HG03159 (cell line): Measurements from ENCODE around the gene LPGAT1.
"Not testable (repeated sequence)": the region's sequence is repeated elsewhere in the genome, so short reads cannot be mapped to it uniquely, and the experiment has no call there.

Experiments
- ATAC-seq: cut with Tn5 transposase; IDR thresholded peaks from one replicate; pipeline ENCODE4 v1.9.1; 2021; ENCODE audit warnings: mild to moderate bottlenecking, moderate library complexity; ENCODE audit not compliant: unreplicated experiment

LPGAT1 gene

GRCh38 chr1:211708006-211708405 is 122.6 kb downstream of the LPGAT1 start:
- no peak for ATAC-seq

DNA sequence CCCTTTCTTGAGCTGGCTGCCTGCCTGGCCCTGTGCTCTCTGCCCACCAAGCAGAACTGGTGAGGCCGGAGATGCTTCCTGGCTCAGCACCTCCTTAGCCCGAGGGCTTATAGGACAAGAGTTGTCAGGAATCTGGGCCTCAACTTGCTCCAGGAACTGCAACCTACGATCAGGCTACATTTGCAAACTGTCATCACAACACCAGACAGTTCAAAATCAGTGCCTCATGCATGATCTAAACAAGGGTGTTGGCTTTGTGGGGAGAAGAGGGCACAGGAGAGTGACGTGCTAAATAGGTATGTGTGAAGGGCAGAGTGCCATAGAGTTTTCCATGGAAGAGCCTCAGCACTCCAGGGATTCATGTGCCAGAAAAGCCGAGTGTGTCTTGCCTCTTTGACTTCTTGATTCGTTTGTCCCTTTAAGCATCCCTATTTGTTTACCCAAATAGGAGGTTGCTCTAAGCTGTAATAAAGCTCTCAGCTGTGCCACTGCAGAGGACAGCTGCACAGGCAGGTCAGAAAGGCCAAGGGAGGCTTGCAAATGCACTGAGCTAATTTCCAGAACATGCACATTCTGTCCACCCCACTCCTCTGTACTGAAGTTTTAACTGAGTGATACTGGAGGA is 125.0 kb downstream of the LPGAT1 start:
- no peak for ATAC-seq

DNA sequence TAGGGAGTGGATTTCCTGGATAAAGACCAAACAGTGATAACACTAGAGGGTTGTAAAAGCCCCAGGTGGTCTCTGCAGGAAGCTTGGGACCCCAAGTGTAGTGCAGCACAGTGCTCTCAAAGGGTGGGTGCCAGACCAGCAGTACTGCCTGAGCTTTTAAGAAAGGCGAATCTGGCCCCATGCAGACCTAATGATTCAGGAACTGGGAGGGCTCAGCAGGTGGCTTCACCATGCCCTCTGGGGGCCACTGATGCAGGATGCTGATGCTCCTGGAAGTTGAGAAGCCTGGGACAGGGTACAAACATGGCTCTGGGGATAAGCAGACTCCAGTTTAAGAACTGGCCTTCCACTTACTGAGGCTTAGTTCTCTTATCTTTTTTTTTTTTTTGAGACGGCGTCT is 126.0 kb downstream of the LPGAT1 start:
- ATAC-seq, result no peak

- ATAC-seq, result no peak
Measured at GRCh38 chr1:211703812-211704537, 126.6 kb downstream of the LPGAT1 start.

GRCh38 chr1:211701733-211702132 is 128.8 kb downstream of the LPGAT1 start:
- ATAC-seq, result no peak

DNA sequence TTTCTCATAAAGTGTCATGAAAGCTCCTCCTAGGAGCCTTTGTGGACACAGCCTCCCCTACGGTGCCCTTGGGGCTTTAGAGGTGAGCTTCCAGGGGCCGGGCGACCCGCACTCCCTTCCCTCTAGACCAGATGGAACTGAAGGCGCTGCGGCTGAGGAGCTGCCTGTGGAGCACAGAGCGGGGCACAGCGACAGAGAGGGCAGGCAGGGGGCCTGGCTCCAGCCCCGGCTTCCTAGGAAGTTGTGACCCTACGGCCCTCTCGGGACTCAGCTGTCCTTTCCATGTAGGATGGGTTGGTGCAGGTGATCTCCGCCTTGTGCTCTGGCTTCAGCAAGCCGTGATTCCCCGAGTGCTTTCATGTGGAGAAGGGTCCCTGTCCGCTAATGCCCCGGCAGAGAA is 131.5 kb downstream of the LPGAT1 start:
- no peak for ATAC-seq

- ATAC-seq, result peak; percentile 57
Measured at GRCh38 chr1:211698161-211699026, 132.2 kb downstream of the LPGAT1 start.

- peak; percentile 71 for ATAC-seq
Measured at GRCh38 chr1:211697356-211697755, 133.2 kb downstream of the LPGAT1 start.

- ATAC-seq, result peak; percentile 46
Measured at GRCh38 chr1:211695135-211695816, 135.3 kb downstream of the LPGAT1 start.

GRCh38 chr1:211693911-211694310 is 136.7 kb downstream of the LPGAT1 start:
- not testable (repeated sequence) for ATAC-seq
